Mucosa of stomach (tissue), 1 donor: Measurements from ENCODE around the gene SCOC.
A peak's percentile ranks its signal among the peaks of the same experiment; 100 is the strongest.

Source experiments
- H3K27me3 ChIP-seq: one replicate; pipeline ENCODE4 v1.7.0; 2013; ENCODE audit warnings: mild to moderate bottlenecking, low read length; ENCODE audit not compliant: control insufficient read depth, insufficient read depth
- H3K36me3 ChIP-seq: one replicate; pipeline ENCODE4 v1.7.0; 2013; ENCODE audit warnings: low read length; ENCODE audit not compliant: control insufficient read depth, insufficient read depth
- H3K4me1 ChIP-seq: one replicate; pipeline ENCODE4 v1.7.0; 2013; ENCODE audit warnings: mild to moderate bottlenecking, low read length; ENCODE audit not compliant: control insufficient read depth, insufficient read depth
- H3K4me3 ChIP-seq: one replicate; pipeline ENCODE4 v1.7.0; 2013; ENCODE audit warnings: low read length
- H3K9ac ChIP-seq: one replicate; pipeline ENCODE4 v1.7.0; 2013; ENCODE audit warnings: mild to moderate bottlenecking, low read length, moderate library complexity
- H3K9me3 ChIP-seq: one replicate; pipeline ENCODE4 v1.7.0; 2013; ENCODE audit warnings: mild to moderate bottlenecking, low read length, moderate library complexity; ENCODE audit not compliant: control insufficient read depth
- donor health status: Pancreatic carcinoma.

SCOC gene

GRCh38 chr4:140344621-140345020, 28.8 kb upstream of the SCOC start:
- Histone ChIP-seq H3K4me3 (peak overlapping the region; percentile 14), H3K4me1 (peaks cover 30% of the 10 kb centered on the region), H3K9ac (peak overlapping the region; percentile 16), H3K36me3 (no peaks in the 10 kb centered on the region), H3K27me3 (no peaks in the 10 kb centered on the region), H3K9me3 (no peaks in the 10 kb centered on the region)

- Histone ChIP-seq H3K9me3 (no peaks in the 10 kb centered on the region), H3K27me3 (no peaks in the 10 kb centered on the region), H3K4me3 (no peak overlapping the region), H3K36me3 (no peaks in the 10 kb centered on the region), H3K9ac (peak overlapping the region; percentile 16), H3K4me1 (peaks cover 30% of the 10 kb centered on the region)
Measured at GRCh38 chr4:140346136-140346535, 27.3 kb upstream of the SCOC start.

GRCh38 chr4:140349816-140350215, 23.6 kb upstream of the SCOC start:
- Histone ChIP-seq H3K4me3 (no peak overlapping the region), H3K9me3 (no peaks in the 10 kb centered on the region), H3K27me3 (no peaks in the 10 kb centered on the region), H3K9ac (no peak overlapping the region), H3K4me1 (peaks cover 32% of the 10 kb centered on the region), H3K36me3 (no peaks in the 10 kb centered on the region)

DNA sequence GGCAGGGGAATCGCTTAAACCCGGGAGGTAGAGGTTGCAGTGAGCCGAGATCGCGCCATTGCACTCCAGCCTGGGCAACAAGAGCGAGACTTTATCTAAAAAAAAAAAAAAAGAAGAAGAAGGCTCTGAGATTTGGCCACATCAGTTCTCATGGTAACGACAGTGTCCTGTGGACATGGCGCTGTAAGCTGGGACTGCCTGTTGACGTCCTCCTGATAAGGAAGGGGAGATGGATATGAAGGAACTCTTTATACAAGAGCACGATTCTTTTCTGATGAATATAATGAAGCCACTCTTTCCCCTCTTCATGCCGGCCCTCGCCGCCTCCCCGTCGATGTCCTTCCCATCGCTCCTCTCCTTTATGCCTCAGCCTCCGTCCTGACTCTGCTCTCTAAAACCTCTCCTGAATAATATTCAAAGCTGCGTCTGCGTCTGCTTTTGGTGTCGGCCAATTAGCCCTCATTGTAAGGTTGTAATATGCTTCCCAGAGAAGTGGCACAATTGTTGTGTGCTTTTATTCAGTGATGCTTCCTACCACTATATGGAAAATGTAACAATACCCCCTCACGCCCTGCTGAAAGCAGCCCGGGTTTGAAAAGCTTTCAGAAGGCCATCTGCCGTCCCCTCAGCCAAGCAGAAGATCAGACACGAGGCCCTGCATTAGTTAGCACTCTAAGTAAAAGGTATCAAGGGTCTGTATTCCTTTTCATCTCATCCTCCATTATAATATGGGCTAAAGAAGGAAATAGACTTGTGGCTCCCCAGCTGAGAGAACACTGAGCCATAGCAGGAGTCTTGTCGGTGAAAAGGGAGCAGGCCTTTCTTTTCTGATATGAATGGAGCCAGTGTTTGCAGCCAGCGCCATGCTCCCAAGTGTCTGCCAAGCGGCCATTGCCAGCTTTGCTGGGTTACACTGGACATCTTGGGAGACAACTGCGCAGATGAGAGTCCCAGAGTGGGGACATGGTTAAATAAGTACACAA, 22.1 kb upstream of the SCOC start:
- Histone ChIP-seq H3K4me1 (peaks cover 25% of the 10 kb centered on the region), H3K9me3 (no peaks in the 10 kb centered on the region), H3K4me3 (no peak overlapping the region), H3K36me3 (no peaks in the 10 kb centered on the region), H3K27me3 (no peaks in the 10 kb centered on the region), H3K9ac (no peak overlapping the region)

DNA sequence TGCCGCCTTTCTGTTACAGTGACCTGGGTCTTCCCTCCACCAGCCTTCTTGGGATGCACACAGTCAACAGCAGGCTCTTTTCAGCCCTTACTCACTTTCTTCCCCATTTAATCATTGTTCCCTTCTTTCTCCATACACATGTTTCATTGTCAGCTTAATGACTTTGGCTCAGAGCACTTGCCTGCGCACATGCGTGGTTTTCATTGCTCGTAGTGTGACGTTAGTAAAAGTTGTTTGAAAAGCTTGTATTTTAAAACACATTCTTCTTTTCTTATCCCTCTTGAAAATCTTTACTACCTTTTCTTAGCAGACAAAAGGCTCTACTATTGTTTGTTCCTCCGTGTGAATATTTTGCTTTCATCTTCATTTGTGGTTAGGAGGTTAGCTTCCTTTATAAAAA, 19.7 kb upstream of the SCOC start:
- Histone ChIP-seq H3K9ac (no peak overlapping the region), H3K4me3 (no peak overlapping the region), H3K27me3 (no peaks in the 10 kb centered on the region), H3K36me3 (no peaks in the 10 kb centered on the region), H3K4me1 (peaks cover 29% of the 10 kb centered on the region), H3K9me3 (no peaks in the 10 kb centered on the region)

- Histone ChIP-seq H3K27me3 (no peaks in the 10 kb centered on the region), H3K9ac (no peak overlapping the region), H3K9me3 (no peaks in the 10 kb centered on the region), H3K36me3 (no peaks in the 10 kb centered on the region), H3K4me1 (peaks cover 21% of the 10 kb centered on the region), H3K4me3 (no peak overlapping the region)
Measured at GRCh38 chr4:140355288-140355687, 18.2 kb upstream of the SCOC start.

GRCh38 chr4:140357868-140358267, 15.6 kb upstream of the SCOC start:
- H3K9ac ChIP-seq: no peak overlapping the region
- H3K27me3 ChIP-seq: no peaks in the 10 kb centered on the region
- no peaks in the 10 kb centered on the region for H3K9me3 ChIP-seq
- H3K4me1 ChIP-seq: peaks cover 21% of the 10 kb centered on the region
- H3K4me3 ChIP-seq: no peak overlapping the region
- no peaks in the 10 kb centered on the region for H3K36me3 ChIP-seq

- Histone ChIP-seq H3K4me3 (no peak overlapping the region), H3K36me3 (no peaks in the 10 kb centered on the region), H3K9ac (no peak overlapping the region), H3K9me3 (no peaks in the 10 kb centered on the region), H3K4me1 (peaks cover 21% of the 10 kb centered on the region), H3K27me3 (no peaks in the 10 kb centered on the region)
Measured at GRCh38 chr4:140358281-140358680, 15.2 kb upstream of the SCOC start.

- Histone ChIP-seq H3K36me3 (no peaks in the 10 kb centered on the region), H3K4me3 (no peak overlapping the region), H3K27me3 (no peaks in the 10 kb centered on the region), H3K9me3 (no peaks in the 10 kb centered on the region), H3K4me1 (peaks cover 15% of the 10 kb centered on the region), H3K9ac (no peak overlapping the region)
Measured at GRCh38 chr4:140359562-140360427, 13.7 kb upstream of the SCOC start.

GRCh38 chr4:140361099-140361498, 12.3 kb upstream of the SCOC start:
- Histone ChIP-seq H3K9ac (no peak overlapping the region), H3K4me1 (peaks cover 15% of the 10 kb centered on the region), H3K9me3 (no peaks in the 10 kb centered on the region), H3K36me3 (no peaks in the 10 kb centered on the region), H3K4me3 (no peak overlapping the region), H3K27me3 (no peaks in the 10 kb centered on the region)

DNA sequence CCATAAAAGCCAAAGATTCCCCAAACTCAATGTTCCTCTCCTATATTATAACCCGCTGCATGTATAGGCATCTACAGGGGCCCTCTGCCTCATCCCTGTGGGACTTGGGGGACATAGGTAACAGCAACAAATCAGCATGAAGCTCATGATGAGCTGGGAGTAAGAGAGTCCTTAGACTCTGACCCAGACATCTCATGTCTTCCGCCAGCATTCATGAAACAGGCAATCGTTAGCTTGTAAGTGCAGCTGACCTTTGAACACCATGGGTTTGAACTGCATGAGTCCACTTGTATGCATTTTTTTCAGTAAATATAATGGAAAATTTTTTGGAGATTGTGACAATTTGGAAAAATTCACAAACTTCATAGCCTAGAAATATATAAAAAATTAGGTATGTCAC, 10.4 kb upstream of the SCOC start:
- H3K27me3 ChIP-seq: no peaks in the 10 kb centered on the region
- no peaks in the 10 kb centered on the region for H3K9me3 ChIP-seq
- H3K36me3 ChIP-seq: no peaks in the 10 kb centered on the region
- peaks cover 6% of the 10 kb centered on the region for H3K4me1 ChIP-seq
- no peak overlapping the region for H3K9ac ChIP-seq
- no peak overlapping the region for H3K4me3 ChIP-seq

DNA sequence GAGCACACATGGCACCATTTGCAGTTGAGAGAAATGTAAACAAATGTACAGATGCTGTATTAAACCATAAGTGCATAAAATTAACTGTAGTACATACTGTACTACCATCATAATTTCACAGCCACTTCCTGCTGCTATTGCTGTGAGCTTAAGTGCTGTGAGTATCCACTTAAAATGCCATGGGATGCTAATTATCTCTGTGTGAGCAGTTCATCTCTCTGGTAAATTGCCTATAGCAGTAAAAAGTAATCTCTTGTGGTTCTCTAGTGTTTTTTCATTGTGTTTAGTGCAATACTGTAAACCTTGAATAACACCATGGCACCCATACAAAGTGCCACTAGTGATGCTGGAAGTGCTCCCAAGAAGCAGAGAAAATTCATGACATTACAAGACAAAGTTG, 9.9 kb upstream of the SCOC start:
- Histone ChIP-seq H3K27me3 (no peaks in the 10 kb centered on the region), H3K9me3 (no peaks in the 10 kb centered on the region), H3K36me3 (no peaks in the 10 kb centered on the region), H3K9ac (no peak overlapping the region), H3K4me3 (no peak overlapping the region), H3K4me1 (peaks cover 2% of the 10 kb centered on the region)
